ENCODE data around the gene CCDC187.

DNA sequence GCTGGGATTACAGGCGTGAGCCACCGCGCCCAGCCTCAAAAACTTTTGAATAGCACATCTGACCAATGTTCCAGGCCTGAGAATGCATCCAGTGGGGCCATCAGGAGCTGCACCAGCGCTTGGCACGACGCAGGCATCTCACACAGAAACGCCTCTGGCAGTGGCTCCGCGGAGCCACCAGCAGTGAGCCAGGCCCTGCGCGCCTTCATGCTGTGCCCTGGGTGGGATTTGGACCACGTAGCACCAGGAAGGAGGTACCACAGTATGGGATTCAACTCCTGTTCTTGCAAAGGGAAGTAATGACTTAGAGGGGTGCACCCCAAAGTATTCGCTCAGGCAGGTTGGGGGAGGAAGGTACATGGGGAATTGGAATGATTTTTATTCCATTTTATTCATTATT is 3.0 kb downstream of the CCDC187 start:
- TF ChIP-seq, protein P1, sequence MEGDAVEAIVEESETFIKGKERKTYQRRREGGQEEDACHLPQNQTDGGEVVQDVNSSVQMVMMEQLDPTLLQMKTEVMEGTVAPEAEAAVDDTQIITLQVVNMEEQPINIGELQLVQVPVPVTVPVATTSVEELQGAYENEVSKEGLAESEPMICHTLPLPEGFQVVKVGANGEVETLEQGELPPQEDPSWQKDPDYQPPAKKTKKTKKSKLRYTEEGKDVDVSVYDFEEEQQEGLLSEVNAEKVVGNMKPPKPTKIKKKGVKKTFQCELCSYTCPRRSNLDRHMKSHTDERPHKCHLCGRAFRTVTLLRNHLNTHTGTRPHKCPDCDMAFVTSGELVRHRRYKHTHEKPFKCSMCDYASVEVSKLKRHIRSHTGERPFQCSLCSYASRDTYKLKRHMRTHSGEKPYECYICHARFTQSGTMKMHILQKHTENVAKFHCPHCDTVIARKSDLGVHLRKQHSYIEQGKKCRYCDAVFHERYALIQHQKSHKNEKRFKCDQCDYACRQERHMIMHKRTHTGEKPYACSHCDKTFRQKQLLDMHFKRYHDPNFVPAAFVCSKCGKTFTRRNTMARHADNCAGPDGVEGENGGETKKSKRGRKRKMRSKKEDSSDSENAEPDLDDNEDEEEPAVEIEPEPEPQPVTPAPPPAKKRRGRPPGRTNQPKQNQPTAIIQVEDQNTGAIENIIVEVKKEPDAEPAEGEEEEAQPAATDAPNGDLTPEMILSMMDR (IDR thresholded peaks at IDR 0.05): no peak
- no peak for TF ChIP-seq POLR2A (IDR thresholded peaks at IDR 0.05)

All from transverse colon (tissue), 3 donors.